LNCAP (cell line): ENCODE measurements around the gene KAZN.

Experiments
- CTCF ChIP-seq: fragments of 450-650 bp; IDR thresholded peaks from 2 replicates; pipeline ENCODE4 v1.5.1; 2017; ENCODE audit warnings: mild to moderate bottlenecking

KAZN gene

GRCh38 chr1:15027515-15027986 is 429.1 kb downstream of the KAZN start:
- peak; percentile 68 for TF ChIP-seq CTCF

- no peak for TF ChIP-seq CTCF
Observed at GRCh38 chr1:15028102-15028501, 429.6 kb downstream of the KAZN start.

- TF ChIP-seq CTCF: no peak
Observed at GRCh38 chr1:15028616-15029015, 430.1 kb downstream of the KAZN start.

GRCh38 chr1:15029036-15029435 is 430.6 kb downstream of the KAZN start:
- TF ChIP-seq CTCF: no peak

- TF ChIP-seq CTCF: no peak
Observed at GRCh38 chr1:15029786-15030185, 431.3 kb downstream of the KAZN start.

- no peak for TF ChIP-seq CTCF
Observed at GRCh38 chr1:15031251-15031933, 432.9 kb downstream of the KAZN start.

GRCh38 chr1:15033264-15033663 is 434.8 kb downstream of the KAZN start:
- TF ChIP-seq CTCF: no peak

DNA sequence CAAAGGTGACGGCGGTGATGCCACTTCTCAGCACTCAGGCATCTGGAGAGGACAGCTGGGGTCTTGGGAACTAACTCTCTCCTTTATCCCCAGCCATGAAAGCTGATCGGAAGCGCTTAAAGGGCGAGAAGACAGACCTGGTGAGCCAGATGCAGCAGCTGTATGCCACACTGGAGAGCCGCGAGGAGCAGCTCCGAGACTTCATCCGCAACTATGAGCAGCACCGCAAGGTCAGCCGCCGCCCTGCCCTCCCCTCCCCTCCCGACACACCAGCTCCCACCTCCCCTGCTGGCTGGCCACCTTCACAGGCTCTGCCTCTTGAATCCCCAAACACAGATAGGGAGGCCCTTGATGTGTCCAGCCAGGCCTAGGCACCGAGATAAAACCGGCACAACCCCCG is 436.2 kb downstream of the KAZN start:
- no peak for TF ChIP-seq CTCF
